BE2C (cell line): Measurements from ENCODE around the gene LGALS12.
A peak's percentile ranks its signal among the peaks of the same experiment; 100 is the strongest.

Experiments
- DNase-seq: peaks from one replicate; pipeline ENCODE4 v3.0.0-alpha.2; 2020
- H3K27me3 ChIP-seq: fragments of 250-450 bp; sonication (Bioruptor Pico); 2 replicates; pipeline ENCODE4 v1.5.1; 2020; ENCODE audit warnings: mild to moderate bottlenecking
- H3K36me3 ChIP-seq: fragments of 250-450 bp; sonication (Bioruptor Pico); 2 replicates; pipeline ENCODE4 v1.5.1; 2020; ENCODE audit warnings: mild to moderate bottlenecking
- H3K4me1 ChIP-seq: fragments of 250-450 bp; sonication (Bioruptor Pico); 2 replicates; pipeline ENCODE4 v1.5.1; 2020
- H3K4me3 ChIP-seq: 2 replicates; pipeline ENCODE4 v1.5.1; 2011; ENCODE audit warnings: low read depth, low read length
- H3K9me3 ChIP-seq: fragments of 250-450 bp; sonication (Bioruptor Pico); 2 replicates; pipeline ENCODE4 v1.5.1; 2020
- TF ChIP-seq, protein P1 (sequence below): IDR thresholded peaks from 2 replicates; pipeline ENCODE4 v1.5.1; 2012; ENCODE audit warnings: mild to moderate bottlenecking, low read depth, low read length

LGALS12 gene

DNA sequence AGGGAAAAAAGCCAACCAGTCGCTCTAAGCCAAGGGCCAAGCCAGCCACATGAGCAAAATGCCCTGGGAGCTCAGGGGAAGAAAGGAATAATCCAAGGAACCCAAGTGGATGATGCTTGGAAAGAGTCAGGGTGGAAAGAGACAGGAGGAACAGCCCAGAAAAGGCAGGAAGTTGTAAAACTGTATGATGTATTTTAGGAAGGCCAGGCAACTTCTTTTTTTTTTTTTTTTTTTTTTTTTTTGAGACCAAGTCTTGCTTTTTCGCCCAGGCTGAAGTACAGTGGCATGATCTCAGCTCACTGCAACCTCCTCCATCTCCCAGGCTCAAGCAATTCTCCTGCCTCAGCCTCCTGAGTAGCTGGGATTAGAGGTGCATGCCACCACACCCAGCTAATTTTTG is 1.6 kb downstream of the LGALS12 start:
- Histone ChIP-seq H3K4me3 (no peak overlapping the region), H3K36me3 (no peaks in the 10 kb centered on the region), H3K4me1 (no peaks in the 10 kb centered on the region), H3K27me3 (no peaks in the 10 kb centered on the region), H3K9me3 (no peaks in the 10 kb centered on the region)
- no peak for DNase-seq
- TF ChIP-seq, protein P1, sequence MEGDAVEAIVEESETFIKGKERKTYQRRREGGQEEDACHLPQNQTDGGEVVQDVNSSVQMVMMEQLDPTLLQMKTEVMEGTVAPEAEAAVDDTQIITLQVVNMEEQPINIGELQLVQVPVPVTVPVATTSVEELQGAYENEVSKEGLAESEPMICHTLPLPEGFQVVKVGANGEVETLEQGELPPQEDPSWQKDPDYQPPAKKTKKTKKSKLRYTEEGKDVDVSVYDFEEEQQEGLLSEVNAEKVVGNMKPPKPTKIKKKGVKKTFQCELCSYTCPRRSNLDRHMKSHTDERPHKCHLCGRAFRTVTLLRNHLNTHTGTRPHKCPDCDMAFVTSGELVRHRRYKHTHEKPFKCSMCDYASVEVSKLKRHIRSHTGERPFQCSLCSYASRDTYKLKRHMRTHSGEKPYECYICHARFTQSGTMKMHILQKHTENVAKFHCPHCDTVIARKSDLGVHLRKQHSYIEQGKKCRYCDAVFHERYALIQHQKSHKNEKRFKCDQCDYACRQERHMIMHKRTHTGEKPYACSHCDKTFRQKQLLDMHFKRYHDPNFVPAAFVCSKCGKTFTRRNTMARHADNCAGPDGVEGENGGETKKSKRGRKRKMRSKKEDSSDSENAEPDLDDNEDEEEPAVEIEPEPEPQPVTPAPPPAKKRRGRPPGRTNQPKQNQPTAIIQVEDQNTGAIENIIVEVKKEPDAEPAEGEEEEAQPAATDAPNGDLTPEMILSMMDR: no peak

DNA sequence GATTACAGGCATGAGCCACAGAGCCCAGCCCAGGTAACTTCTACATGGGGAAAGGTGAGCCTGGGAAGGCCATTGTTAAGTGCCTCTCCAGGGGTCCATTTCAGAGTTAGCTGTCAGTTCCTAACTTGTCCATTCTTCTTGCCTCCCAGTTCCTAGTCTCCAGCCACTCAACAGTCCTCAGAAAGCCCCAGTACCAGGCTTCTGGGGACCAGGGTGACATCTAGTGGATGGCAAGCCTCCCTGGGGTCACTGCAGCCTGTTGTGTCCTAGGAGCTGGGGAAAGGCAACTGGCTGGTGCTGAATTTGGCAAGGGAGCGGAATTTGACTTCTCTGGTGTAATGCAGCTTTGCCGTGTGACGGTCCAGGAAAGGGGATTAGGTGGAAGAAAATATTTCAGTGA is 2.1 kb downstream of the LGALS12 start:
- TF ChIP-seq, protein P1: peak; percentile 31
- no peaks in the 10 kb centered on the region for H3K27me3 ChIP-seq
- H3K4me3 ChIP-seq: no peak overlapping the region
- no peaks in the 10 kb centered on the region for H3K4me1 ChIP-seq
- no peaks in the 10 kb centered on the region for H3K9me3 ChIP-seq
- DNase-seq: peak; percentile 17
- H3K36me3 ChIP-seq: no peaks in the 10 kb centered on the region

DNA sequence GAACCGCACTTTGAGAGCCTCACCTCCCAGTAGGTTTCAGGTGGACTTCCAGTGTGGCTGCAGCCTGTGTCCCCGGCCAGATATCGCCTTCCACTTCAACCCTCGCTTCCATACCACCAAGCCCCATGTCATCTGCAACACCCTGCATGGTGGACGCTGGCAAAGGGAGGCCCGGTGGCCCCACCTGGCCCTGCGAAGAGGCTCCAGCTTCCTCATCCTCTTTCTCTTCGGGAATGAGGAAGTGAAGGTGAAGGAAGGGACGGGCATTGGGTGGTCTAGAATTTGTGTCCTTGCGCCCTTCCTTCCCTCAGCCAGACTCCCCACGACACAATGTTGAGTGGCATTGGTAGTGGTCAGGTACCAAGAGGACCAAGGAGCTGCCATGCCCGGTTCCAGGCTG is 2.9 kb downstream of the LGALS12 start:
- DNase-seq: no peak
- Histone ChIP-seq H3K36me3 (no peaks in the 10 kb centered on the region), H3K9me3 (no peaks in the 10 kb centered on the region), H3K4me1 (no peaks in the 10 kb centered on the region), H3K4me3 (no peak overlapping the region), H3K27me3 (no peaks in the 10 kb centered on the region)
- TF ChIP-seq, protein P1: no peak

DNA sequence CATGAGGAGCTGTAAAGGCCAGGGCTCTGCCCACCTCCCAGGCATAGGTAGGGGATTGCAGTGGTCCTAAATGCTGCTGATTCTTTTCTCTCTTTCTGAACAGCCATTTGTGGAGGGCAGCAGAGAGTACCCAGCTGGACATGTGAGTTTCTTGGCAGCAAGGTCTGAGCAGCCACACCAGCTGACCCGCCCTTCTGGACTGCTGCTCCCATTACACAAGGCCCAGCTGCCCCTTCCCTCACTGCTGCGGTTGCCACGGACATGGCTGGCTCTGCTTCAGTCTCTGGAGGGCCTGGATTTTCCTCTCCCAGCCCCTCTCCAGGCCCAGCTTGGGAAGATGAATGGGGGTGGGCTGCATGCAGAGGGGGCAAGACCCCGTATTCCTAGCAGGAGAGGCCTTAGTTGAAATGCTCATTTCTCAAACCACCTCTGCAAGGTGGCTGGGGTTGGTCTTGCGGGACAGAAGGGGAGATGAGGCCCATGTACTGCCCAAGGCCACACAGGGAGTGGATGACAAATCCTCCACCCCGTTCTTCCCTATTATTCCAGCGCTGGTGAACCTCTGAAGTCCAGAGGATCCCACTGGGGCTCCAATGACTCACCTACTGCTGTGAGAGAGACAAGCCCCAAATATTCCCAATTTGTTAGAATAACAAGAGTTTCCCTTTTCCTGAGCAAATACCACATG is 4.6 kb downstream of the LGALS12 start:
- Histone ChIP-seq H3K4me1 (no peaks in the 10 kb centered on the region), H3K27me3 (no peaks in the 10 kb centered on the region), H3K9me3 (no peaks in the 10 kb centered on the region), H3K4me3 (no peak overlapping the region), H3K36me3 (no peaks in the 10 kb centered on the region)
- TF ChIP-seq, protein P1: no peak
- no peak for DNase-seq

DNA sequence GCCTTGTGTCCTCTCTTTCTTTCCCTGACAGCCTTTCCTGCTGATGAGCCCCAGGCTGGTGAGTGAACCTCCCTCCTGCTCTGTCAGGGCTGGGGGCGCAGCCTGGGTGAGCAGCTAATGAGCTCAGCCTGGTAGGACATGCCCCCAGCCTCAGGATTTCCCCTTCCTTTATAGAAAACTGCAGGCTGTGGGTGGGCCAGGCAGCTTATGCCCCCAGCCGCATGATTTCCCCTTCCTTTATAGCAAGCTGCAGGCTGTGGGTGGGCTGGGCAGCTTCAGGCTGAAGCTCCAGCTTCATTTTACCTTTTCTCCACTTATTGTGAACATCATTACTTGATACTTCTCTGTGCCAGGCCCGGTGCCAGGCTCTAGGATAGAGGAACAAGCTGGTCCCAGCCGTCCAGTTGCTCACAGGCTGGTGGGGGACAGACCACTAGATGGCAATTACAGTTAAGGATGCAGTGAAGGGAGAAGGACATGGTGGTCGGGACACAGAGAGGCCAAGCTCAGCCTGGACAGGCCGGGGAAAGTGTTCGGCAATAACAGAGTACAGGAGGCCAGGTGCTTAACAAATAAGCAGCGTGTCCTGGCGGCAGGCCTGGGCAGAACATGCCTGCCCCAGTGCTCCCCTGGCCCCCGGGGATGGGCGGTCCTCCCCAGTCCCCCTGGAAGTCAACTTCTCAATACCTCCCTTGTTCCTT is 5.3 kb downstream of the LGALS12 start:
- H3K9me3 ChIP-seq: no peaks in the 10 kb centered on the region
- H3K4me3 ChIP-seq: no peak overlapping the region
- no peaks in the 10 kb centered on the region for H3K36me3 ChIP-seq
- DNase-seq: no peak
- H3K4me1 ChIP-seq: no peaks in the 10 kb centered on the region
- H3K27me3 ChIP-seq: no peaks in the 10 kb centered on the region
- TF ChIP-seq, protein P1: no peak

DNA sequence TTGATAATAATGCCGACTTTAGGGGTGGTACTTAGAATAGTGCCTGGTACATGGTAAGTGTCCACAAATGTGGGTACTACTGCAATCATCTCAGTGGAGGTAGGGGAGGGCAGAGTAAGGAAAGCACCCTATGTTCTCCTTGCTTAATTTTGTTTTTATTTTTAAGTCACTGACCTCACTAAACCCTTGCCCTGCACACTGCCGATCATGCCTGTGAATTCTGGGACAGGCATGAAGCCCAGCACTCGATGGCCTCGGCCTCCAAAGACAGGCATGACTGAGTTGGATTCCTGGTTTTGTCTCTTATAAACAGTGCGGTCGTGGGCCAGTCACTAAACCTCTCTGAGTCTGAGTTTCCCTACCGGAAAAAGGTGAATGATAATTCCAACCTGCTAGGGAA is 6.9 kb downstream of the LGALS12 start:
- no peaks in the 10 kb centered on the region for H3K36me3 ChIP-seq
- no peak for DNase-seq
- H3K4me1 ChIP-seq: no peaks in the 10 kb centered on the region
- H3K27me3 ChIP-seq: no peaks in the 10 kb centered on the region
- TF ChIP-seq, protein P1: no peak
- no peaks in the 10 kb centered on the region for H3K9me3 ChIP-seq
- H3K4me3 ChIP-seq: no peak overlapping the region
